GM12878 (cell line): Measurements from ENCODE around the gene FCER2.

ENCODE experiments used
- BACH1 ChIP-seq: fragments of 450-650 bp; IDR thresholded peaks from 2 replicates; pipeline ENCODE4 v1.6.1; 2017; ENCODE audit warnings: mild to moderate bottlenecking, borderline replicate concordance
- NBN ChIP-seq: fragments of 450-650 bp; IDR thresholded peaks from 2 replicates; pipeline ENCODE4 v1.6.1; 2016
- SIN3A ChIP-seq: IDR thresholded peaks from 2 replicates; pipeline ENCODE4 v1.6.1; 2012; ENCODE audit warnings: low read depth, low read length, improper control_type of control experiment
- SRF ChIP-seq, 2 experiments: IDR thresholded peaks; 2 replicates each; pipeline ENCODE4 v1.6.1; 2011; ENCODE audit warnings: low read depth in 2 of 2, low read length in 2 of 2, mild to moderate bottlenecking in 1 of 2, moderate library complexity in 1 of 2
- TF ChIP-seq, protein P1 (sequence below), 3 experiments: IDR thresholded peaks in 2 of 3; conservative IDR thresholded peaks in 1 of 3; 2 replicates each; pipeline ENCODE4 v1.5.1; 2011; ENCODE audit warnings: low read depth in 3 of 3, low read length in 3 of 3, mild to moderate bottlenecking in 3 of 3, control low read depth in 2 of 3, moderate library complexity in 2 of 3, inconsistent platforms in 1 of 3, mixed read lengths in 1 of 3; ENCODE audit not compliant: control insufficient read depth in 2 of 3, insufficient read depth in 1 of 3; ENCODE audit errors: extremely low read depth in 1 of 3
- TF ChIP-seq, protein P2 (sequence below): IDR thresholded peaks from 2 replicates; pipeline ENCODE4 v1.6.1; 2012; ENCODE audit warnings: mild to moderate bottlenecking, low read depth, low read length
- TF ChIP-seq, protein P3 (sequence below): IDR thresholded peaks from 2 replicates; pipeline ENCODE4 v1.6.1; 2012; ENCODE audit warnings: low read depth, low read length, improper control_type of control experiment

DNA sequence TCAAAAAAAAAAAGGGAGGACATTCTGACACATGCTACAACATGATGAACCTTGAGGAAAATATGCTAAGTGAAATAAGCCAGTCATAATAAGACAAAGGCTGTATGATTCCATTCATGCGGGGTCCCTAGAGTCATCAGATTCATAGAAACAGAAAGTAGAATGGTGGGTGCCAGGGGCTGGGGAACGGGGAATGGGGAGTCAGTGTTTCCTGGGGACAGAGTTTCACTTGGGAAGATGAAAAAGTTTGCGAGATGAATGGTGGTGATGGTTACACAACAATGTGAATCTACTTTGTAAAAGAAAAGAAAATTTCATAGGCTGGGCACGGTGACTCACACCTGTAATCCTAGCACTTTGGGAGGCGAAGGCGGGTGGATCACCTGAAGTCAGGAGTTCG, 36.1 kb upstream of the FCER2 start:
- TF ChIP-seq, protein P1, sequence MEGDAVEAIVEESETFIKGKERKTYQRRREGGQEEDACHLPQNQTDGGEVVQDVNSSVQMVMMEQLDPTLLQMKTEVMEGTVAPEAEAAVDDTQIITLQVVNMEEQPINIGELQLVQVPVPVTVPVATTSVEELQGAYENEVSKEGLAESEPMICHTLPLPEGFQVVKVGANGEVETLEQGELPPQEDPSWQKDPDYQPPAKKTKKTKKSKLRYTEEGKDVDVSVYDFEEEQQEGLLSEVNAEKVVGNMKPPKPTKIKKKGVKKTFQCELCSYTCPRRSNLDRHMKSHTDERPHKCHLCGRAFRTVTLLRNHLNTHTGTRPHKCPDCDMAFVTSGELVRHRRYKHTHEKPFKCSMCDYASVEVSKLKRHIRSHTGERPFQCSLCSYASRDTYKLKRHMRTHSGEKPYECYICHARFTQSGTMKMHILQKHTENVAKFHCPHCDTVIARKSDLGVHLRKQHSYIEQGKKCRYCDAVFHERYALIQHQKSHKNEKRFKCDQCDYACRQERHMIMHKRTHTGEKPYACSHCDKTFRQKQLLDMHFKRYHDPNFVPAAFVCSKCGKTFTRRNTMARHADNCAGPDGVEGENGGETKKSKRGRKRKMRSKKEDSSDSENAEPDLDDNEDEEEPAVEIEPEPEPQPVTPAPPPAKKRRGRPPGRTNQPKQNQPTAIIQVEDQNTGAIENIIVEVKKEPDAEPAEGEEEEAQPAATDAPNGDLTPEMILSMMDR (IDR thresholded peaks at IDR 0.05 in 2 of 3, conservative IDR thresholded peaks at IDR 0.05 in 1 of 3; ENCODE audit: control insufficient read depth in 2 of 3, extremely low read depth in 1 of 3, insufficient read depth in 1 of 3, low read depth in 3 of 3, low read length in 3 of 3), result no peak
- no peak for TF ChIP-seq NBN
- TF ChIP-seq, protein P2, sequence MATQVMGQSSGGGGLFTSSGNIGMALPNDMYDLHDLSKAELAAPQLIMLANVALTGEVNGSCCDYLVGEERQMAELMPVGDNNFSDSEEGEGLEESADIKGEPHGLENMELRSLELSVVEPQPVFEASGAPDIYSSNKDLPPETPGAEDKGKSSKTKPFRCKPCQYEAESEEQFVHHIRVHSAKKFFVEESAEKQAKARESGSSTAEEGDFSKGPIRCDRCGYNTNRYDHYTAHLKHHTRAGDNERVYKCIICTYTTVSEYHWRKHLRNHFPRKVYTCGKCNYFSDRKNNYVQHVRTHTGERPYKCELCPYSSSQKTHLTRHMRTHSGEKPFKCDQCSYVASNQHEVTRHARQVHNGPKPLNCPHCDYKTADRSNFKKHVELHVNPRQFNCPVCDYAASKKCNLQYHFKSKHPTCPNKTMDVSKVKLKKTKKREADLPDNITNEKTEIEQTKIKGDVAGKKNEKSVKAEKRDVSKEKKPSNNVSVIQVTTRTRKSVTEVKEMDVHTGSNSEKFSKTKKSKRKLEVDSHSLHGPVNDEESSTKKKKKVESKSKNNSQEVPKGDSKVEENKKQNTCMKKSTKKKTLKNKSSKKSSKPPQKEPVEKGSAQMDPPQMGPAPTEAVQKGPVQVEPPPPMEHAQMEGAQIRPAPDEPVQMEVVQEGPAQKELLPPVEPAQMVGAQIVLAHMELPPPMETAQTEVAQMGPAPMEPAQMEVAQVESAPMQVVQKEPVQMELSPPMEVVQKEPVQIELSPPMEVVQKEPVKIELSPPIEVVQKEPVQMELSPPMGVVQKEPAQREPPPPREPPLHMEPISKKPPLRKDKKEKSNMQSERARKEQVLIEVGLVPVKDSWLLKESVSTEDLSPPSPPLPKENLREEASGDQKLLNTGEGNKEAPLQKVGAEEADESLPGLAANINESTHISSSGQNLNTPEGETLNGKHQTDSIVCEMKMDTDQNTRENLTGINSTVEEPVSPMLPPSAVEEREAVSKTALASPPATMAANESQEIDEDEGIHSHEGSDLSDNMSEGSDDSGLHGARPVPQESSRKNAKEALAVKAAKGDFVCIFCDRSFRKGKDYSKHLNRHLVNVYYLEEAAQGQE, result no peak
- TF ChIP-seq SRF (IDR thresholded peaks at IDR 0.05; ENCODE audit: low read depth in 2 of 2, low read length in 2 of 2), result no peak
- TF ChIP-seq SIN3A, result no peak
- TF ChIP-seq, protein P3, sequence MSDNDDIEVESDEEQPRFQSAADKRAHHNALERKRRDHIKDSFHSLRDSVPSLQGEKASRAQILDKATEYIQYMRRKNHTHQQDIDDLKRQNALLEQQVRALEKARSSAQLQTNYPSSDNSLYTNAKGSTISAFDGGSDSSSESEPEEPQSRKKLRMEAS, result no peak
- TF ChIP-seq BACH1, result no peak
